ENCODE data around the gene LPP.

DNA sequence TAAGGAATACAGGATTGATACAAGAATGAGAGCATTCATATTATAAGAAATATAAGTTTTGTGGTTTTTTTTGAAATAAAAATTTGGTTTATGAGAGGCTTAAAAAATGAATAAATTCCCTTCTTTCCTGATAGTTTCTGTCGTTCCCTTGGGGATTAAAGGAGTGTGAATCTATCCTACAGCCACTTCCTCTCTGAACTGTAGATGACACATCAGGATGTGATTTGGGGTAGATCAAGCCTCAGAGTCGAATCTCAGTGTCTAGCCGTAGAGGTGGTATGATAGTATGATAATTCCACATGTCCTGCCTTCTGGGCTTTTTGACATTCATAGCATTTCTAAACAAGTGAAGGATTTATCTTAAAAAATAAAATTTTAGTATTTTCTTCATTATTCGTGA, 343.1 kb downstream of the LPP start:
- no peak for TF ChIP-seq POLR2AphosphoS5 (IDR thresholded peaks at IDR 0.05; ENCODE audit: low read depth, low read length)
- TF ChIP-seq TAF1 (IDR thresholded peaks at IDR 0.05; ENCODE audit: borderline replicate concordance, insufficient read depth, low read length) = no peak
